HG02588 (cell line): Measurements from ENCODE around the gene PCDHA3.
"Not testable (repeated sequence)": the region's sequence is repeated elsewhere in the genome, so short reads cannot be mapped to it uniquely, and the experiment has no call there.

ENCODE experiments used
- ATAC-seq: cut with Tn5 transposase; IDR thresholded peaks from one replicate; pipeline ENCODE4 v1.9.1; 2021; ENCODE audit warnings: mild to moderate bottlenecking, moderate library complexity; ENCODE audit not compliant: unreplicated experiment

PCDHA3 gene

GRCh38 chr5:140808889-140809291, 8.0 kb downstream of the PCDHA3 start:
- ATAC-seq, result no peak

DNA sequence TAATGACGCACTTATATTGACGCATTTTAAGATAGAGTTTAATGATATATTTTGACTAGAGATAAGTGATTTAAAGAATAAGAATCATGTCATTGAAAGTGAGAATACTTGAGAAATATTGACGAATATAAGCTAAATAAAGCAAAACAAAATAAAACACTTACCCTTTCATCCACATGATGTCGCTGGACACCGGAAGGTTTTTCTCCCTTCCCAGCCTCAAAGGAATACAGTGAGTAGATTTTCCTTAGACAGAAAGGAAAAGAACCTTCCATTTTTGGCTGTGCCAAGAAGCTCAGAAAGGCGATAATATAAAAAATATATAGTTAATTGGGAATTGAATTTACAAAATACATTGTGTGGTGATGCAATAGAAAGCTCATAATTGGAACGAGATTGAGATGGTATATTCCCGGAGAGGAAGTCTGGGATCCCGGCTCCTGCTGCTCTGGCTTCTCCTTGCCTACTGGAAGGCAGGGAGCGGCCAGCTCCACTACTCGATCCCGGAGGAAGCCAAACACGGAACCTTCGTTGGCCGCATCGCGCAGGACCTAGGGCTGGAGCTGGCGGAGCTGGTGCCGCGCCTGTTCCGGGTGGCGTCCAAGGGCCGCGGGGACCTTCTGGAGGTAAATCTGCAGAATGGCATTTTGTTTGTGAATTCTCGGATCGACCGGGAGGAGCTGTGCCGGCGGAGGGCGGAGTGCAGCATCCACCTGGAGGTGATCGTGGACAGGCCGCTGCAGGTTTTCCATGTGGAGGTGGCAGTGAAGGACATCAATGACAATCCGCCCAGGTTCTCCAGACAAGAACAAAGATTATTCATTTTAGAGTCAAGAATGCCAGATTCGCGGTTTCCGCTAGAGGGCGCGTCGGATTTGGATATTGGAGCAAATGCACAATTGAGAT, 20.8 kb downstream of the PCDHA3 start, which contains the start of gene PCDHA5:
Gene PCDHA5, plus strand, starts transcription at position 239 of the 906 bp plus-strand sequence.
- no peak for ATAC-seq

- no peak for ATAC-seq
Observed at GRCh38 chr5:140822281-140822629, 21.4 kb downstream of the PCDHA3 start.

- ATAC-seq, result not testable (repeated sequence)
Observed at GRCh38 chr5:140822969-140823368, 22.1 kb downstream of the PCDHA3 start.

DNA sequence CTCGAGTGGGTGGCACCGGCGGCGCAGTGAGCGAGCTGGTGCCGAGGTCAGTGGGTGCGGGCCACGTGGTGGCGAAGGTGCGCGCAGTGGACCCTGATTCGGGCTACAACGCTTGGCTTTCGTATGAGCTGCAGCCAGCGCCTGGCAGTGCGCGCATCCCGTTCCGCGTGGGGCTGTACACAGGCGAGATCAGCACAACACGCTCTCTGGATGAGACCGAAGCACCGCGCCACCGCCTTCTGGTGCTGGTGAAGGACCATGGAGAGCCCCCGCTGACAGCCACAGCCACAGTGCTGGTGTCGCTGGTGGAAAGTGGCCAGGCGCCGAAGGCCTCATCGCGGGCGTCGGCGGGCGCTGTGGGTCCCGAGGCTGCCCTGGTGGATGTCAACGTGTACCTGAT, 22.6 kb downstream of the PCDHA3 start:
- ATAC-seq, result no peak

DNA sequence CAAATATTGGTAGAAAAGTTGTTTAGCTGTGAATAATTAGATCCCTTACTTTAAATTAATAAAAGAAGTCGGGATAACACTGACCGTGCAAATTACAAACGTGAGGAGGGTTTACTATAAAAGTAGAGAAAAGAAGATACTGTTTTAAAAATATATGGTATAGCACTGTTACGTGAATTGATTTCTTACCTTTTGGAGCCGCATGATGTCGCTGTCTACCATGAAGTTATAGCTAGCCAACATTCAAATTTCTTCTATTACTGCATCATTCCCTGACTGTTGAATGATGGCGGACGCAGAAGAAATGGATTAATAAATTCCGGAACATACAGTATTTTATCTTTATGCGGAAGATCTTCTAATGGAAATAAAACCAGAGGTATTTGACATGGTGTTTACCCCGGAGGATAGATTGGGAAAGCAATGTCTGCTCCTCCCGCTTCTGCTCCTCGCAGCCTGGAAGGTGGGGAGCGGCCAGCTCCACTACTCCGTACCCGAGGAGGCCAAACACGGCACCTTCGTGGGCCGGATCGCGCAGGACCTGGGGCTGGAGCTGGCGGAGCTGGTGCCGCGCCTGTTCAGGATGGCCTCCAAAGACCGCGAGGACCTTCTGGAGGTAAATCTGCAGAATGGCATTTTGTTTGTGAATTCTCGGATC, 27.0 kb downstream of the PCDHA3 start, which contains the start of gene PCDHA6:
Gene PCDHA6, plus strand, starts transcription at position 257 of the 658 bp plus-strand sequence. Its CDS starts 132 bp downstream, at position 389.
- no peak for ATAC-seq

- ATAC-seq, result no peak
Observed at GRCh38 chr5:140828362-140828737, 27.5 kb downstream of the PCDHA3 start.

GRCh38 chr5:140829511-140830501, 28.9 kb downstream of the PCDHA3 start:
- ATAC-seq, result not testable (repeated sequence)

GRCh38 chr5:140833993-140834392, 33.1 kb downstream of the PCDHA3 start, which contains the start of gene PCDHA7:
Gene PCDHA7, plus strand, starts transcription at chr5:140834269. Its CDS starts 115 bp downstream, at chr5:140834384.
- ATAC-seq, result no peak

- ATAC-seq, result not testable (repeated sequence)
Observed at GRCh38 chr5:140834439-140835008, 33.7 kb downstream of the PCDHA3 start.

GRCh38 chr5:140835622-140836510, 35.0 kb downstream of the PCDHA3 start:
- ATAC-seq, result no peak

GRCh38 chr5:140840978-140841962, 40.4 kb downstream of the PCDHA3 start, which contains the start of gene PCDHA8:
Gene PCDHA8, plus strand, starts transcription at chr5:140841187. Its CDS starts 135 bp downstream, at chr5:140841322.
- ATAC-seq, result no peak

GRCh38 chr5:140842798-140843733, 42.2 kb downstream of the PCDHA3 start:
- no peak for ATAC-seq

DNA sequence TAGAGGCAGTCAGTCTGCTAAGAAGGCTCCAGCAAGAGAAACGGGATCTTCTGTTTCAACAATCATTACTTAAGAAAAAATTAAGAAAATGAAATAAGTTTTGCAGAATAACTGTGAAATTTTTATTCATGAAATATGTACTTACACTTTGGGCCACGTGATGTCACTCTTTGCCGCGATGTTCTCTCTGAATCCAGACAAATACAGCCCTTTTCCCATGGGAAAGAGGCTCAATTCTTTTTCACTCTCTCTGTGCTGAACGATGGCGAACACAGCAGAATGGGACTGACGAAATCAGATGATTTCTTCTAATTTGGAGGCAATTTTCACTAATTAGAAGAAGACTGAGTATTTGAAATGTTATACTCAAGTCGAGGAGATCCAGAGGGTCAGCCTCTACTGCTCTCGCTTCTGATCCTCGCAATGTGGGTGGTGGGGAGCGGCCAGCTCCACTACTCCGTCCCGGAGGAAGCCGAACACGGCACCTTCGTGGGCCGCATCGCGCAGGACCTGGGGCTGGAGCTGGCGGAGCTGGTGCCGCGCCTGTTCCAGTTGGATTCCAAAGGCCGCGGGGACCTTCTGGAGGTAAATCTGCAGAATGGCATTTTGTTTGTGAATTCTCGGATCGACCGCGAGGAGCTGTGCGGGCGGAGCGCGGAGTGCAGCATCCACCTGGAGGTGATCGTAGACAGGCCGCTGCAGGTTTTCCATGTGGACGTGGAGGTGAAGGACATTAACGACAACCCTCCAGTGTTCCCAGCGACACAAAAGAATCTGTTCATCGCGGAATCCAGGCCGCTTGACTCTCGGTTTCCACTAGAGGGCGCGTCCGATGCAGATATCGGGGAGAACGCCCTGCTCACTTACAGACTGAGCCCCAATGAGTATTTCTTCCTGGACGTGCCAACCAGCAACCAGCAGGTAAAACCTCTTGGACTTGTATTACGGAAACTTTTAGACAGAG, 47.6 kb downstream of the PCDHA3 start, which contains the start of gene PCDHA9:
Gene PCDHA9, plus strand, starts transcription at position 244 of the 964 bp plus-strand sequence. Its CDS starts 114 bp downstream, at position 358.
- ATAC-seq, result not testable (repeated sequence)

DNA sequence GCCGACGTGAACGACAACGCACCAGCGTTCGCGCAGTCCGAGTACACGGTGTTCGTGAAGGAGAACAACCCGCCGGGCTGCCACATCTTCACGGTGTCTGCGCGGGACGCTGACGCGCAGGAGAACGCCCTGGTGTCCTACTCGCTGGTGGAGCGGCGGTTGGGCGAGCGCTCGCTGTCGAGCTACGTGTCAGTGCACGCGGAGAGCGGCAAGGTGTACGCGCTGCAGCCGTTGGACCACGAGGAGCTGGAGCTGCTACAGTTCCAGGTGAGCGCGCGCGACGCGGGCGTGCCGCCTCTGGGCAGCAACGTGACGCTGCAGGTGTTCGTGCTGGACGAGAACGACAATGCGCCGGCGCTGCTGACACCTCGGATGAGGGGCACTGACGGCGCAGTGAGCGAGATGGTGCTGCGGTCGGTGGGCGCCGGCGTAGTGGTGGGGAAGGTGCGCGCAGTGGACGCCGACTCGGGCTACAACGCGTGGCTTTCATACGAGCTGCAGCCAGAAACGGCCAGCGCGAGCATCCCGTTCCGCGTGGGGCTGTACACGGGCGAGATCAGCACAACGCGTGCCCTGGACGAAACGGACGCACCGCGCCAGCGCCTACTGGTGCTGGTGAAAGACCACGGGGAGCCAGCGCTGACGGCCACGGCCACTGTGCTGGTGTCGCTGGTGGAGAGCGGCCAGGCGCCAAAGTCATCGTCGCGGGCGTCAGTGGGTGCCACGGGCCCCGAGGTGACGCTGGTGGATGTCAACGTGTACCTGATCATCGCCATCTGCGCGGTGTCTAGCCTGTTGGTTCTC, 49.2 kb downstream of the PCDHA3 start:
- ATAC-seq, result not testable (repeated sequence)
